ENCODE measurements around the gene GOLGA6L7. TPM values are rescaled to one million over a fixed set of nuclear protein-coding genes. Genes with fewer than 3 reads are reported as not detected.
"Not testable (repeated sequence)": the region's sequence is repeated elsewhere in the genome, so short reads cannot be mapped to it uniquely, and the experiment has no call there.

GOLGA6L7 gene
- total and polyA plus RNA-seq, 9 donors: 0.06 to 0.28 (median 0.15) TPM; not detected in 2

- not testable (repeated sequence) for H3K4me1 ChIP-seq (ENCODE audit: control insufficient read depth, insufficient read depth, low read length); H3K4me3 ChIP-seq (ENCODE audit: low read length); H3K27me3 ChIP-seq (ENCODE audit: control insufficient read depth, insufficient read depth, low read length); H3K9me3 ChIP-seq (replicated peaks; ENCODE audit: control insufficient read depth, low read depth, low read length); H3K27ac ChIP-seq (ENCODE audit: low read length); DNase-seq; H3K36me3 ChIP-seq (ENCODE audit: control insufficient read depth, insufficient read depth, low read length)
- WGBS (ENCODE audit: insufficient coverage): no CpG with 5 or more reads among the region's 5 CpGs
Observed at GRCh38 chr15:28847247-28847646, 1.2 kb downstream of the GOLGA6L7 start.

GRCh38 chr15:28844147-28844546 is 4.3 kb downstream of the GOLGA6L7 start:
- H3K9me3 ChIP-seq (replicated peaks; ENCODE audit: control insufficient read depth, low read depth, low read length); H3K27me3 ChIP-seq (ENCODE audit: control insufficient read depth, insufficient read depth, low read length); H3K4me1 ChIP-seq (ENCODE audit: control insufficient read depth, insufficient read depth, low read length); DNase-seq; H3K36me3 ChIP-seq (ENCODE audit: control insufficient read depth, insufficient read depth, low read length); H3K27ac ChIP-seq (ENCODE audit: low read length); H3K4me3 ChIP-seq (ENCODE audit: low read length): not testable (repeated sequence)
- 20% methylated on average over 1 of the region's 14 CpGs for WGBS (ENCODE audit: insufficient coverage)

GRCh38 chr15:28843520-28843919 is 4.9 kb downstream of the GOLGA6L7 start:
- not testable (repeated sequence) for H3K4me3 ChIP-seq (ENCODE audit: low read length); H3K27ac ChIP-seq (ENCODE audit: low read length); H3K9me3 ChIP-seq (replicated peaks; ENCODE audit: control insufficient read depth, low read depth, low read length); DNase-seq; H3K4me1 ChIP-seq (ENCODE audit: control insufficient read depth, insufficient read depth, low read length); H3K27me3 ChIP-seq (ENCODE audit: control insufficient read depth, insufficient read depth, low read length); H3K36me3 ChIP-seq (ENCODE audit: control insufficient read depth, insufficient read depth, low read length)
- 71% methylated on average over 1 of the region's 12 CpGs for WGBS (ENCODE audit: insufficient coverage)

- H3K4me1 ChIP-seq (ENCODE audit: control insufficient read depth, insufficient read depth, low read length); H3K36me3 ChIP-seq (ENCODE audit: control insufficient read depth, insufficient read depth, low read length); H3K4me3 ChIP-seq (ENCODE audit: low read length); DNase-seq; H3K9me3 ChIP-seq (replicated peaks; ENCODE audit: control insufficient read depth, low read depth, low read length); H3K27me3 ChIP-seq (ENCODE audit: control insufficient read depth, insufficient read depth, low read length); H3K27ac ChIP-seq (ENCODE audit: low read length): not testable (repeated sequence)
- 85% methylated on average over 9 of the region's 11 CpGs for WGBS (ENCODE audit: insufficient coverage)
Observed at GRCh38 chr15:28842210-28842609, 6.2 kb downstream of the GOLGA6L7 start.

GRCh38 chr15:28840285-28840684 is 8.2 kb downstream of the GOLGA6L7 start:
- H3K9me3 ChIP-seq (replicated peaks; ENCODE audit: control insufficient read depth, low read depth, low read length); DNase-seq; H3K27me3 ChIP-seq (ENCODE audit: control insufficient read depth, insufficient read depth, low read length); H3K4me1 ChIP-seq (ENCODE audit: control insufficient read depth, insufficient read depth, low read length); H3K27ac ChIP-seq (ENCODE audit: low read length); H3K36me3 ChIP-seq (ENCODE audit: control insufficient read depth, insufficient read depth, low read length); H3K4me3 ChIP-seq (ENCODE audit: low read length): not testable (repeated sequence)
- WGBS (ENCODE audit: insufficient coverage): no CpG with 5 or more reads among the region's 9 CpGs

GRCh38 chr15:28834957-28835585 is 13.4 kb downstream of the GOLGA6L7 start:
- H3K9me3 ChIP-seq (replicated peaks; ENCODE audit: control insufficient read depth, low read depth, low read length); H3K27ac ChIP-seq (ENCODE audit: low read length); H3K27me3 ChIP-seq (ENCODE audit: control insufficient read depth, insufficient read depth, low read length); H3K4me3 ChIP-seq (ENCODE audit: low read length); H3K4me1 ChIP-seq (ENCODE audit: control insufficient read depth, insufficient read depth, low read length); H3K36me3 ChIP-seq (ENCODE audit: control insufficient read depth, insufficient read depth, low read length); DNase-seq: not testable (repeated sequence)
- WGBS (ENCODE audit: insufficient coverage): no CpG with 5 or more reads among the region's 10 CpGs

GRCh38 chr15:28831897-28832587 is 16.4 kb downstream of the GOLGA6L7 start:
- not testable (repeated sequence) for H3K36me3 ChIP-seq (ENCODE audit: control insufficient read depth, insufficient read depth, low read length); H3K9me3 ChIP-seq (replicated peaks; ENCODE audit: control insufficient read depth, low read depth, low read length); H3K4me1 ChIP-seq (ENCODE audit: control insufficient read depth, insufficient read depth, low read length); H3K27ac ChIP-seq (ENCODE audit: low read length); H3K27me3 ChIP-seq (ENCODE audit: control insufficient read depth, insufficient read depth, low read length)
- H3K4me3 ChIP-seq (ENCODE audit: low read length): peak overlapping the region; percentile 24
- WGBS (ENCODE audit: insufficient coverage): 1% methylated on average over 46 of the region's 56 CpGs
- peak; percentile 54 for DNase-seq

GRCh38 chr15:28821420-28821819 is 27.0 kb downstream of the GOLGA6L7 start:
- H3K36me3 ChIP-seq (ENCODE audit: control insufficient read depth, insufficient read depth, low read length); H3K27me3 ChIP-seq (ENCODE audit: control insufficient read depth, insufficient read depth, low read length); H3K27ac ChIP-seq (ENCODE audit: low read length); H3K9me3 ChIP-seq (replicated peaks; ENCODE audit: control insufficient read depth, low read depth, low read length); H3K4me1 ChIP-seq (ENCODE audit: control insufficient read depth, insufficient read depth, low read length); H3K4me3 ChIP-seq (ENCODE audit: low read length): not testable (repeated sequence)
- WGBS (ENCODE audit: insufficient coverage): no CpG with 5 or more reads among the region's 2 CpGs
- DNase-seq: peak; percentile 7

- not testable (repeated sequence) for H3K4me1 ChIP-seq (ENCODE audit: control insufficient read depth, insufficient read depth, low read length); H3K4me3 ChIP-seq (ENCODE audit: low read length); DNase-seq; H3K9me3 ChIP-seq (replicated peaks; ENCODE audit: control insufficient read depth, low read depth, low read length); H3K27ac ChIP-seq (ENCODE audit: low read length); H3K27me3 ChIP-seq (ENCODE audit: control insufficient read depth, insufficient read depth, low read length); H3K36me3 ChIP-seq (ENCODE audit: control insufficient read depth, insufficient read depth, low read length)
- no CpG with 5 or more reads among the region's 3 CpGs for WGBS (ENCODE audit: insufficient coverage)
Observed at GRCh38 chr15:28819930-28820295, 28.5 kb downstream of the GOLGA6L7 start.

- WGBS (ENCODE audit: insufficient coverage): no CpG with 5 or more reads among the region's 15 CpGs
- not testable (repeated sequence) for DNase-seq
Observed at GRCh38 chr15:28819019-28819929, 29.2 kb downstream of the GOLGA6L7 start.

More at GRCh38 chr15:28819019-28819929, 29.2 kb downstream of the GOLGA6L7 start:
- H3K4me1 ChIP-seq (ENCODE audit: control insufficient read depth, insufficient read depth, low read length); H3K27me3 ChIP-seq (ENCODE audit: control insufficient read depth, insufficient read depth, low read length); H3K36me3 ChIP-seq (ENCODE audit: control insufficient read depth, insufficient read depth, low read length); H3K27ac ChIP-seq (ENCODE audit: low read length); H3K4me3 ChIP-seq (ENCODE audit: low read length); H3K9me3 ChIP-seq (replicated peaks; ENCODE audit: control insufficient read depth, low read depth, low read length): not testable (repeated sequence)

All from muscle of leg (tissue), 11 donors.